Measurements from ENCODE around the gene SEPTIN10.

DNA sequence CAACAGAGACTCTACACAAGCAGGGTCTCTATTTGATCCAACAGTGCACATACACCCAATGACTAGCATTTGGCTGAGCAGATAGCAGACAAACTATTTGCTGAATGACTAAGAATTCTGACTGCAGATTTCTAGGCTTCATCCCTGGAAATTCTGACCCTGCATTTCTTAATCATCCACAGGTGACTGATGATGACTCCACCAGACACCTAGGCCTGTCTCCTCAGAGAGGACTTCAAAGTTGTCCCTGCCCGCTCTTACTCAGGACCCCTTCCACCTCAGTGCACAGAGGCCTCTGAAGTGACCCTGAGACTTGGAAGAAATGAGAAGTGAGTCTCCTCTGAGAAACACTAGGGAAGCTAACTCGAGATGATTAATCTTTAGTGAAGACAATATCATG lies 51.3 kb downstream of the SEPTIN10 start:
- TF ChIP-seq, protein P1, sequence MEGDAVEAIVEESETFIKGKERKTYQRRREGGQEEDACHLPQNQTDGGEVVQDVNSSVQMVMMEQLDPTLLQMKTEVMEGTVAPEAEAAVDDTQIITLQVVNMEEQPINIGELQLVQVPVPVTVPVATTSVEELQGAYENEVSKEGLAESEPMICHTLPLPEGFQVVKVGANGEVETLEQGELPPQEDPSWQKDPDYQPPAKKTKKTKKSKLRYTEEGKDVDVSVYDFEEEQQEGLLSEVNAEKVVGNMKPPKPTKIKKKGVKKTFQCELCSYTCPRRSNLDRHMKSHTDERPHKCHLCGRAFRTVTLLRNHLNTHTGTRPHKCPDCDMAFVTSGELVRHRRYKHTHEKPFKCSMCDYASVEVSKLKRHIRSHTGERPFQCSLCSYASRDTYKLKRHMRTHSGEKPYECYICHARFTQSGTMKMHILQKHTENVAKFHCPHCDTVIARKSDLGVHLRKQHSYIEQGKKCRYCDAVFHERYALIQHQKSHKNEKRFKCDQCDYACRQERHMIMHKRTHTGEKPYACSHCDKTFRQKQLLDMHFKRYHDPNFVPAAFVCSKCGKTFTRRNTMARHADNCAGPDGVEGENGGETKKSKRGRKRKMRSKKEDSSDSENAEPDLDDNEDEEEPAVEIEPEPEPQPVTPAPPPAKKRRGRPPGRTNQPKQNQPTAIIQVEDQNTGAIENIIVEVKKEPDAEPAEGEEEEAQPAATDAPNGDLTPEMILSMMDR (IDR thresholded peaks at IDR 0.05) = no peak
- TF ChIP-seq EZH2 (IDR thresholded peaks at IDR 0.05; ENCODE audit: borderline replicate concordance, insufficient read depth, low read depth, low read length, poor library complexity, severe bottlenecking) = no peak
